Tibial nerve (tissue), 4 donors: ENCODE measurements around the gene ARID4A. TPM values are rescaled to one million over a fixed set of nuclear protein-coding genes. Genes with fewer than 3 reads are reported as not detected.

ENCODE experiments used
- DNase-seq, 2 donors: peaks; one replicate each; pipeline ENCODE4 v3.0.0-alpha.2; 2019; ENCODE audit warnings: low spot score in 2 of 2
- H3K27ac ChIP-seq, 4 donors: fragments of 200-600 bp; sonication (generic) in 3 of 4; one replicate each; pipeline ENCODE4 v1.5.1; 2017 to 2019; ENCODE audit warnings: mild to moderate bottlenecking in 1 of 4
- H3K27me3 ChIP-seq, 2 donors: fragments of 200-600 bp; sonication (generic) in 1 of 2; one replicate each; pipeline versions ENCODE4 v1.5.1 to v1.6.0; 2017 to 2019
- H3K36me3 ChIP-seq, 3 donors: fragments of 200-600 bp; sonication (generic); one replicate each; pipeline ENCODE4 v1.5.1; 2018 to 2019
- H3K4me1 ChIP-seq, 4 donors: fragments of 200-600 bp; sonication (generic) in 3 of 4; one replicate each; pipeline ENCODE4 v1.5.1; 2017 to 2019
- H3K4me3 ChIP-seq, 4 donors: fragments of 200-600 bp; sonication (generic) in 3 of 4; one replicate each; pipeline ENCODE4 v1.5.1; 2017 to 2019; ENCODE audit warnings: mild to moderate bottlenecking in 1 of 4, moderate library complexity in 1 of 4
- H3K9me3 ChIP-seq, 4 donors: fragments of 200-600 bp; sonication (generic) in 3 of 4; one replicate each; pipeline ENCODE4 v1.5.1; 2017 to 2019
- CTCF ChIP-seq, 5 experiments: fragments of 200-600 bp in 3 of 5; fragments of 450-650 bp in 2 of 5; sonication (generic) in 3 of 5; IDR thresholded peaks; one replicate each; pipeline ENCODE4 v1.5.1; 2016 to 2019; ENCODE audit warnings: antibody characterized with exemption in 5 of 5, mild to moderate bottlenecking in 3 of 5, moderate library complexity in 2 of 5
- EP300 ChIP-seq, 2 donors: sonication (generic); formaldehyde crosslinking; IDR thresholded peaks; one replicate each; pipeline ENCODE4 v1.6.1; 2017; ENCODE audit warnings: antibody characterized with exemption in 2 of 2, mild to moderate bottlenecking in 1 of 2
- POLR2A ChIP-seq, 2 donors: fragments of 450-650 bp; IDR thresholded peaks; one replicate each; pipeline ENCODE4 v1.6.1; 2017; ENCODE audit warnings: antibody characterized with exemption in 2 of 2, mild to moderate bottlenecking in 2 of 2, moderate library complexity in 2 of 2
- WGBS, 2 donors: methylation state at CpG; one replicate each; pipeline ENCODE4 v1.1.5; 2018; 5-methylcytosine and 5-hydroxymethylcytosine counted together
- total RNA-seq, 4 donors: library from RNA; depleted of rRNA; stranded (reverse); fragments of >200 nt; gene quantifications; one replicate each; pipeline ENCODE4 v1.1.0, GENCODE V29; 2016

Gene ARID4A
- total RNA-seq, 4 donors from 2014 or later = 20.4 to 45.7 (median 31.3) TPM

GRCh38 chr14:58265401-58265800 lies 33.0 kb upstream of the ARID4A start:
- TF ChIP-seq POLR2A (IDR thresholded peaks at IDR 0.05) (no peak), CTCF (IDR thresholded peaks at IDR 0.05) (no peak), EP300 (IDR thresholded peaks at IDR 0.05) (no peak)
- DNase-seq = no peak
- H3K4me1 ChIP-seq = no peaks in the 10 kb centered on the region
- H3K9me3 ChIP-seq = no peaks in the 10 kb centered on the region
- H3K27ac ChIP-seq = no peak overlapping the region
- no peak overlapping the region for H3K4me3 ChIP-seq
- H3K27me3 ChIP-seq = no peaks in the 10 kb centered on the region
- H3K36me3 ChIP-seq = peaks cover 0 to 97% (median 9%) of the 10 kb centered on the region in 3 donors

GRCh38 chr14:58270628-58271027 lies 27.7 kb upstream of the ARID4A start:
- no peak for DNase-seq
- no peaks in the 10 kb centered on the region for H3K9me3 ChIP-seq
- H3K27ac ChIP-seq = no peak overlapping the region
- TF ChIP-seq EP300 (IDR thresholded peaks at IDR 0.05) (no peak), POLR2A (IDR thresholded peaks at IDR 0.05) (no peak), CTCF (IDR thresholded peaks at IDR 0.05) (no peak)
- H3K4me3 ChIP-seq = no peak overlapping the region
- no peaks in the 10 kb centered on the region for H3K27me3 ChIP-seq
- 88 to 91% methylated on average over 2 of the region's 2 CpGs for WGBS, 2 donors
- H3K36me3 ChIP-seq = peaks cover 3 to 77% (median 4%) of the 10 kb centered on the region in 3 donors
- H3K4me1 ChIP-seq = peaks cover 0 to 17% (median 3%) of the 10 kb centered on the region in 4 donors

- Histone ChIP-seq H3K27me3 (no peaks in the 10 kb centered on the region), H3K9me3 (no peaks in the 10 kb centered on the region), H3K27ac (peak overlapping the region in 1 of 4 donors; percentile 20), H3K36me3 (peaks cover 3 to 63% (median 3%) of the 10 kb centered on the region in 3 donors), H3K4me3 (no peak overlapping the region), H3K4me1 (peaks cover 0 to 25% (median 6%) of the 10 kb centered on the region in 4 donors)
- WGBS, 2 donors = 68 to 75% methylated on average over 4 of the region's 4 CpGs
- no peak for DNase-seq
- TF ChIP-seq CTCF (IDR thresholded peaks at IDR 0.05) (peak in 1 of 5 experiments; percentile 6), POLR2A (IDR thresholded peaks at IDR 0.05) (no peak), EP300 (IDR thresholded peaks at IDR 0.05) (no peak)
Measured at GRCh38 chr14:58272588-58273372, 25.6 kb upstream of the ARID4A start.

GRCh38 chr14:58274881-58275280 lies 23.5 kb upstream of the ARID4A start:
- H3K4me1 ChIP-seq = peaks cover 0 to 26% (median 6%) of the 10 kb centered on the region in 4 donors
- no peaks in the 10 kb centered on the region for H3K9me3 ChIP-seq
- no peak overlapping the region for H3K27ac ChIP-seq
- H3K36me3 ChIP-seq = peaks cover 0 to 59% (median 3%) of the 10 kb centered on the region in 3 donors
- TF ChIP-seq CTCF (IDR thresholded peaks at IDR 0.05) (no peak), POLR2A (IDR thresholded peaks at IDR 0.05) (no peak), EP300 (IDR thresholded peaks at IDR 0.05) (no peak)
- DNase-seq = no peak
- H3K27me3 ChIP-seq = no peaks in the 10 kb centered on the region
- H3K4me3 ChIP-seq = no peak overlapping the region

- TF ChIP-seq CTCF (IDR thresholded peaks at IDR 0.05) (no peak), POLR2A (IDR thresholded peaks at IDR 0.05) (no peak), EP300 (IDR thresholded peaks at IDR 0.05) (no peak)
- WGBS, 2 donors = 36 to 44% methylated on average over 2 of the region's 2 CpGs
- Histone ChIP-seq H3K36me3 (peaks cover 0 to 55% (median 3%) of the 10 kb centered on the region in 3 donors), H3K4me3 (no peak overlapping the region), H3K27ac (peak overlapping the region in 1 of 4 donors; percentile 0), H3K27me3 (no peaks in the 10 kb centered on the region), H3K4me1 (peaks cover 2 to 34% (median 8%) of the 10 kb centered on the region in 4 donors), H3K9me3 (no peaks in the 10 kb centered on the region)
- no peak for DNase-seq
Measured at GRCh38 chr14:58275527-58276190, 22.7 kb upstream of the ARID4A start.
